ENCODE measurements around the gene FASTKD3. TPM values are rescaled to one million over a fixed set of nuclear protein-coding genes. Genes with fewer than 3 reads are reported as not detected.

The FASTKD3 gene
- total and polyA plus RNA-seq, 2 donors from 2014 or later = 11.3 to 15.3 TPM

DNA sequence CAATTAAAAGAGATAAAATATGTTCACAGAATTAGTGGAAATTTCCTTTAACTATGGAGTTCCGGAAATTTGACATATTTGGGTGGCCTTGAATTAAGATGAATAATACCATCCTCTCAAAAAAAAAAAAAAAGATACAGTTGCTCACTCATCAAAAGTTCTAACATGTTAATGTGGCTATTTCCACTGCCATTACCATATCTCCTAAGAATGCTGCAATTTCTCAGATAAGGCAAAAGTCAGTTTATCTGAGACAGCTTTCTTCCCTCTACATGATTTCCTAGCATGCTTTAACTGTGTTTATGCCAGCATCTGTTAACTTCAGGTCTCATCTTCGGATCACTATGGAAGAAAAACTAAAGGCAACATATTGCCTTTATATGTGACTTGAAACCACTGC is 2.6 kb downstream of the FASTKD3 start:
- H3K4me3 ChIP-seq (ENCODE audit: low read length in 3 of 3) = no peak overlapping the region
- intact Hi-C loops (cut with DNase I) = no loop called here
- peaks cover 0 to 15% (median 6%) of the 10 kb centered on the region in 3 donors for H3K4me1 ChIP-seq (ENCODE audit: control insufficient read depth in 2 of 3, insufficient read depth in 2 of 3, low read depth in 1 of 3, low read length in 3 of 3)
- no peak overlapping the region for H3K27ac ChIP-seq (ENCODE audit: low read depth in 2 of 2, low read length in 2 of 2)
- no peak overlapping the region for H3K9ac ChIP-seq (ENCODE audit: low read length in 3 of 3)
- no peak for DNase-seq
- no peaks in the 10 kb centered on the region for H3K27me3 ChIP-seq (ENCODE audit: control insufficient read depth, insufficient read depth, low read length)
- TF ChIP-seq, protein P1, sequence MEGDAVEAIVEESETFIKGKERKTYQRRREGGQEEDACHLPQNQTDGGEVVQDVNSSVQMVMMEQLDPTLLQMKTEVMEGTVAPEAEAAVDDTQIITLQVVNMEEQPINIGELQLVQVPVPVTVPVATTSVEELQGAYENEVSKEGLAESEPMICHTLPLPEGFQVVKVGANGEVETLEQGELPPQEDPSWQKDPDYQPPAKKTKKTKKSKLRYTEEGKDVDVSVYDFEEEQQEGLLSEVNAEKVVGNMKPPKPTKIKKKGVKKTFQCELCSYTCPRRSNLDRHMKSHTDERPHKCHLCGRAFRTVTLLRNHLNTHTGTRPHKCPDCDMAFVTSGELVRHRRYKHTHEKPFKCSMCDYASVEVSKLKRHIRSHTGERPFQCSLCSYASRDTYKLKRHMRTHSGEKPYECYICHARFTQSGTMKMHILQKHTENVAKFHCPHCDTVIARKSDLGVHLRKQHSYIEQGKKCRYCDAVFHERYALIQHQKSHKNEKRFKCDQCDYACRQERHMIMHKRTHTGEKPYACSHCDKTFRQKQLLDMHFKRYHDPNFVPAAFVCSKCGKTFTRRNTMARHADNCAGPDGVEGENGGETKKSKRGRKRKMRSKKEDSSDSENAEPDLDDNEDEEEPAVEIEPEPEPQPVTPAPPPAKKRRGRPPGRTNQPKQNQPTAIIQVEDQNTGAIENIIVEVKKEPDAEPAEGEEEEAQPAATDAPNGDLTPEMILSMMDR (IDR thresholded peaks at IDR 0.05; ENCODE audit: borderline replicate concordance, extremely low read depth, insufficient read depth) = no peak
- H3K9me3 ChIP-seq (ENCODE audit: control insufficient read depth in 2 of 3, insufficient read depth in 1 of 3, low read length in 3 of 3) = no peaks in the 10 kb centered on the region
- no peak for FAIRE-seq
- peaks cover 0 to 7% (median 0%) of the 10 kb centered on the region in 3 donors for H3K36me3 ChIP-seq (ENCODE audit: control insufficient read depth in 2 of 3, insufficient read depth in 3 of 3, low read length in 3 of 3)

DNA sequence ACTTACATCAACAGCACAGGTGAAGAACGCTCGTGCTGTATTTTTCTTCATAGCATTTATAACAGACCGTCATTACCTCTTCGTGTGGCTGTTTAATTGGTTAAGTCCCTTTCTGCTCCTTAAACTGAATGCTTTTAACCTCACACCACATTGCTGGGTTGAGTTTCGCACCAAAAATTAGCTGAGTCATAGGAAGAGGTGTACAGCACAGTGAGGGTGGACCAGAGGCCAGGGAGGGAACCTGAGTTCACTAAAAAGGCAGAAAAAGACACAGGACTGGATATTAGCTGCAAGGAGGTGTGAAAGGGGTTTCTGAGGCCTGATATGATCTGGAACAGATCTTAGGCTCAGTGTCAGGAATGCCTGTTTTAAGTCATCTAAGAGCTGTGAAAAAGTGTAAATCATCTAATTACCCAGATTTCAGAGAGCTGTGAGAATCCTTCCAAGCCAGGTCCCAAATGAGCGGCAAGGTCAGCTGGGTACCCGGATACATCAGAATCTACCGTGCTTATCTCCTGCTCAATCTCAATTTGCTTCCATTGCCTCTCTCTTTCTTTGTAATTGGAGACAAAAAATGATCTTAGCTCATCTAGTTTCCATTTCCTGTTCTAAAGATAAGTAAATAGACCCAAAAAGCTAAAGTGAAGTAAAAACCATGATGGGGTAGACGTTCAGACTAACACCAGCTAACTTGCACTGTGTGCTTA is 10.8 kb downstream of the FASTKD3 start:
- H3K27me3 ChIP-seq (ENCODE audit: control insufficient read depth, insufficient read depth, low read length) = no peaks in the 10 kb centered on the region
- DNase-seq (no peak), FAIRE-seq (no peak)
- TF ChIP-seq, protein P1 (IDR thresholded peaks at IDR 0.05; ENCODE audit: borderline replicate concordance, extremely low read depth, insufficient read depth) = no peak
- H3K4me3 ChIP-seq (ENCODE audit: low read length in 3 of 3) = no peak overlapping the region
- H3K36me3 ChIP-seq (ENCODE audit: control insufficient read depth in 2 of 3, insufficient read depth in 3 of 3, low read length in 3 of 3) = peaks cover 4 to 13% (median 12%) of the 10 kb centered on the region in 3 donors
- H3K9ac ChIP-seq (ENCODE audit: low read length in 3 of 3) = no peak overlapping the region
- no peaks in the 10 kb centered on the region for H3K4me1 ChIP-seq (ENCODE audit: control insufficient read depth in 2 of 3, insufficient read depth in 2 of 3, low read depth in 1 of 3, low read length in 3 of 3)
- no peaks in the 10 kb centered on the region for H3K9me3 ChIP-seq (ENCODE audit: control insufficient read depth in 2 of 3, insufficient read depth in 1 of 3, low read length in 3 of 3)
- intact Hi-C loops (cut with DNase I) = no loop called here
- no peak overlapping the region for H3K27ac ChIP-seq (ENCODE audit: low read depth in 2 of 2, low read length in 2 of 2)

DNA sequence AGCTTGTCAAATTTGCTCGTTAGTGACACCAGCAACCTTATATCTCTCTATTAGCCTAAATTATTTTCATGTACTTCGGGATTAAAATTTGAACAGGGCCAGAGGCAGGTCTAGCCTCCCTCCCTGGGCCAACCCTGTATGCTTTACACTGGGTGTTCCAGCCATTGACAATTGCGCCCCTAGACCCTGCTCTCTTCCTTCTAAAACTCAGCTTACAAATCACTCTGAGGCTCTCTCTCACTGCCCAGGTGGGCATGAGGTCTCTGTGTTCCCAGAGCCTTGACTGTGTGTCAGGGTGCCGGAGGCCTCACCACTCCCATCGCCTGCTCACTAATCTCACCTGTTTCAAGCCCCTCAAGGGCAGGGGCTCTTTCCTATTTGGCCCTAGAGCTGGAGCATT is 11.5 kb downstream of the FASTKD3 start:
- no peak for FAIRE-seq
- no peak for DNase-seq
- Histone ChIP-seq H3K9me3 (ENCODE audit: control insufficient read depth in 2 of 3, insufficient read depth in 1 of 3, low read length in 3 of 3) (no peaks in the 10 kb centered on the region), H3K4me3 (ENCODE audit: low read length in 3 of 3) (no peak overlapping the region), H3K27ac (ENCODE audit: low read depth in 2 of 2, low read length in 2 of 2) (no peak overlapping the region), H3K36me3 (ENCODE audit: control insufficient read depth in 2 of 3, insufficient read depth in 3 of 3, low read length in 3 of 3) (peaks cover 4 to 13% (median 12%) of the 10 kb centered on the region in 3 donors), H3K4me1 (ENCODE audit: control insufficient read depth in 2 of 3, insufficient read depth in 2 of 3, low read depth in 1 of 3, low read length in 3 of 3) (no peaks in the 10 kb centered on the region), H3K9ac (ENCODE audit: low read length in 3 of 3) (no peak overlapping the region), H3K27me3 (ENCODE audit: control insufficient read depth, insufficient read depth, low read length) (no peaks in the 10 kb centered on the region)
- intact Hi-C loops (cut with DNase I) = no loop called here
- TF ChIP-seq, protein P1 (IDR thresholded peaks at IDR 0.05; ENCODE audit: borderline replicate concordance, extremely low read depth, insufficient read depth) = no peak
